Measurements from ENCODE around the gene RGL2. TPM values are rescaled to one million over a fixed set of nuclear protein-coding genes. Genes with fewer than 3 reads are reported as not detected.
A peak's percentile ranks its signal among the peaks of the same experiment; 100 is the strongest.

RGL2 gene
- total RNA-seq, 2 donors from 2014 or later: 85.6 to 98.0 TPM

- Histone ChIP-seq H3K4me3 (ENCODE audit: low read length) (no peak overlapping the region), H3K9me3 (ENCODE audit: control insufficient read depth, low read length) (no peaks in the 10 kb centered on the region), H3K9ac (ENCODE audit: extremely low read depth, low read length, poor library complexity, severe bottlenecking) (no peak overlapping the region), H3K27me3 (ENCODE audit: control insufficient read depth, insufficient read depth, low read length, poor library complexity, severe bottlenecking) (no peaks in the 10 kb centered on the region), H3K27ac (ENCODE audit: low read depth, low read length) (no peak overlapping the region), H3K36me3 (ENCODE audit: control insufficient read depth, insufficient read depth, low read length) (no peaks in the 10 kb centered on the region), H3K4me1 (ENCODE audit: control insufficient read depth, insufficient read depth, low read length) (no peaks in the 10 kb centered on the region)
- WGBS, 2 experiments (ENCODE audit: insufficient coverage in 1 of 2, insufficient read length in 1 of 2): 90 to 95% methylated on average over 10 to 16 of the region's 16 CpGs
- H3K4me1 Mint-ChIP-seq: peaks cover 4% of the 10 kb centered on the region
- H3K27me3 Mint-ChIP-seq (ENCODE audit: insufficient read depth): no peaks in the 10 kb centered on the region
- no peak for DNase-seq
- no peak overlapping the region for H3K4me3 Mint-ChIP-seq
- peaks cover 2% of the 10 kb centered on the region for H3K36me3 Mint-ChIP-seq (ENCODE audit: low read depth)
- H3K9me3 Mint-ChIP-seq: no peaks in the 10 kb centered on the region
- no peak overlapping the region for H3K27ac Mint-ChIP-seq
- TF ChIP-seq CTCF (conservative IDR thresholded peaks at IDR 0.05): no peak
These were observed 5.5 kb upstream of the RGL2 start for GRCh38 chr6:33304216-33304615.

GRCh38 chr6:33301877-33302276 is 3.1 kb upstream of the RGL2 start:
- Mint-ChIP-seq H3K9me3 (no peaks in the 10 kb centered on the region), H3K4me3 (no peak overlapping the region), H3K27me3 (ENCODE audit: insufficient read depth) (no peaks in the 10 kb centered on the region), H3K4me1 (peaks cover 5% of the 10 kb centered on the region), H3K36me3 (ENCODE audit: low read depth) (peaks cover 2% of the 10 kb centered on the region), H3K27ac (no peak overlapping the region)
- H3K4me1 ChIP-seq (ENCODE audit: control insufficient read depth, insufficient read depth, low read length): no peaks in the 10 kb centered on the region
- no peak for DNase-seq
- H3K36me3 ChIP-seq (ENCODE audit: control insufficient read depth, insufficient read depth, low read length): no peaks in the 10 kb centered on the region
- no peak for TF ChIP-seq CTCF (conservative IDR thresholded peaks at IDR 0.05)
- H3K9me3 ChIP-seq (ENCODE audit: control insufficient read depth, low read length): no peaks in the 10 kb centered on the region
- 98 to 100% methylated on average over 1 to 2 of the region's 3 CpGs for WGBS, 2 experiments (ENCODE audit: insufficient coverage in 1 of 2, insufficient read length in 1 of 2)
- H3K9ac ChIP-seq (ENCODE audit: extremely low read depth, low read length, poor library complexity, severe bottlenecking): no peak overlapping the region
- no peaks in the 10 kb centered on the region for H3K27me3 ChIP-seq (ENCODE audit: control insufficient read depth, insufficient read depth, low read length, poor library complexity, severe bottlenecking)
- H3K27ac ChIP-seq (ENCODE audit: low read depth, low read length): no peak overlapping the region
- no peak overlapping the region for H3K4me3 ChIP-seq (ENCODE audit: low read length)

GRCh38 chr6:33299237-33299944 is 649 bp upstream of the RGL2 start:
- TF ChIP-seq CTCF (conservative IDR thresholded peaks at IDR 0.05): peak; percentile 91
- H3K27me3 ChIP-seq (ENCODE audit: control insufficient read depth, insufficient read depth, low read length, poor library complexity, severe bottlenecking): no peaks in the 10 kb centered on the region
- Mint-ChIP-seq H3K36me3 (ENCODE audit: low read depth) (peaks cover 7% of the 10 kb centered on the region), H3K4me1 (peaks cover 5% of the 10 kb centered on the region), H3K27me3 (ENCODE audit: insufficient read depth) (no peaks in the 10 kb centered on the region), H3K9me3 (no peaks in the 10 kb centered on the region), H3K4me3 (peak overlapping the region; percentile 100), H3K27ac (peak overlapping the region; percentile 100)
- H3K9ac ChIP-seq (ENCODE audit: extremely low read depth, low read length, poor library complexity, severe bottlenecking): peak overlapping the region; percentile 95
- WGBS, 2 experiments (ENCODE audit: insufficient coverage in 1 of 2, insufficient read length in 1 of 2): 0% methylated on average over 17 to 54 of the region's 54 CpGs
- H3K9me3 ChIP-seq (ENCODE audit: control insufficient read depth, low read length): no peaks in the 10 kb centered on the region
- peak overlapping the region; percentile 94 for H3K27ac ChIP-seq (ENCODE audit: low read depth, low read length)
- peaks cover 10% of the 10 kb centered on the region for H3K36me3 ChIP-seq (ENCODE audit: control insufficient read depth, insufficient read depth, low read length)
- peak overlapping the region; percentile 99 for H3K4me3 ChIP-seq (ENCODE audit: low read length)
- DNase-seq: peak; percentile 94
- H3K4me1 ChIP-seq (ENCODE audit: control insufficient read depth, insufficient read depth, low read length): no peaks in the 10 kb centered on the region

Data from endodermal cell (in vitro differentiated cells).